Measurements from ENCODE around the gene C1GALT1. TPM values are rescaled to one million over a fixed set of nuclear protein-coding genes. Genes with fewer than 3 reads are reported as not detected.
A peak's percentile ranks its signal among the peaks of the same experiment; 100 is the strongest.
"Not testable (repeated sequence)": the region's sequence is repeated elsewhere in the genome, so short reads cannot be mapped to it uniquely, and the experiment has no call there.

The C1GALT1 gene
- total RNA-seq, 1 experiment from 2014 or later = 555 TPM

GRCh38 chr7:7237201-7237977 is 55.0 kb downstream of the C1GALT1 start:
- DNase-seq (ENCODE audit: low read depth) = no peak

GRCh38 chr7:7237978-7238267 is 55.6 kb downstream of the C1GALT1 start:
- DNase-seq (ENCODE audit: low read depth) = no peak

GRCh38 chr7:7239346-7239745 is 57.0 kb downstream of the C1GALT1 start:
- no peak for DNase-seq (ENCODE audit: low read depth)

GRCh38 chr7:7242899-7243298 is 60.6 kb downstream of the C1GALT1 start:
- no peak for DNase-seq (ENCODE audit: low read depth)

- not testable (repeated sequence) for DNase-seq (ENCODE audit: low read depth)
Measured at GRCh38 chr7:7245233-7245632, 62.9 kb downstream of the C1GALT1 start.

- no peak for DNase-seq (ENCODE audit: low read depth)
Measured at GRCh38 chr7:7246223-7246622, 63.9 kb downstream of the C1GALT1 start.

GRCh38 chr7:7247658-7248057 is 65.3 kb downstream of the C1GALT1 start:
- DNase-seq (ENCODE audit: low read depth) = no peak

- DNase-seq (ENCODE audit: low read depth) = no peak
Measured at GRCh38 chr7:7249814-7250213, 67.5 kb downstream of the C1GALT1 start.

GRCh38 chr7:7251742-7252141 is 69.4 kb downstream of the C1GALT1 start:
- no peak for DNase-seq (ENCODE audit: low read depth)

- no peak for DNase-seq (ENCODE audit: low read depth)
Measured at GRCh38 chr7:7254319-7254718, 72.0 kb downstream of the C1GALT1 start.

- DNase-seq (ENCODE audit: low read depth) = no peak
Measured at GRCh38 chr7:7254908-7255307, 72.6 kb downstream of the C1GALT1 start.

GRCh38 chr7:7256731-7257274 is 74.5 kb downstream of the C1GALT1 start:
- no peak for DNase-seq (ENCODE audit: low read depth)

- no peak for DNase-seq (ENCODE audit: low read depth)
Measured at GRCh38 chr7:7257899-7258692, 75.8 kb downstream of the C1GALT1 start.

GRCh38 chr7:7261863-7262262 is 79.5 kb downstream of the C1GALT1 start:
- no peak for DNase-seq (ENCODE audit: low read depth)

GRCh38 chr7:7263297-7264230 is 81.2 kb downstream of the C1GALT1 start:
- DNase-seq (ENCODE audit: low read depth) = peak; percentile 39

GRCh38 chr7:7264306-7265040 is 82.1 kb downstream of the C1GALT1 start:
- peak; percentile 43 for DNase-seq (ENCODE audit: low read depth)

- peak; percentile 74 for DNase-seq (ENCODE audit: low read depth)
Measured at GRCh38 chr7:7265081-7266075, 83.0 kb downstream of the C1GALT1 start.

GRCh38 chr7:7266257-7266881 is 84.0 kb downstream of the C1GALT1 start:
- DNase-seq (ENCODE audit: low read depth) = no peak
